Left lung (tissue), 10 donors: ENCODE results near the gene PCNX2. TPM values are rescaled to one million over a fixed set of nuclear protein-coding genes. Genes with fewer than 3 reads are reported as not detected.

Experiments
- ATAC-seq: fragments of 200-7000 bp; cut with Tn5 transposase; one replicate; pipeline ENCODE4 v1.9.1; 2020; ENCODE audit warnings: moderate library complexity
- DNase-seq, 4 donors: peaks; one replicate each; pipeline ENCODE4 v3.0.0-alpha.2; 2013 to 2020
- H3K27ac ChIP-seq, 2 donors: fragments of 200-600 bp; sonication (generic) in 1 of 2; one replicate each; pipeline versions ENCODE4 v1.5.0 to v1.8.0; 2020 to 2021
- H3K27me3 ChIP-seq, 2 donors: fragments of 200-600 bp; sonication (generic) in 1 of 2; one replicate each; pipeline versions ENCODE4 v1.5.0 to v1.8.0; 2020 to 2021
- H3K36me3 ChIP-seq, 2 donors: fragments of 200-600 bp; sonication (generic) in 1 of 2; one replicate each; pipeline versions ENCODE4 v1.5.0 to v1.8.0; 2020 to 2021
- H3K4me1 ChIP-seq, 2 donors: fragments of 200-600 bp; one replicate each; pipeline ENCODE4 v1.8.0; 2021
- H3K4me3 ChIP-seq, 2 donors: fragments of 200-600 bp; sonication (generic) in 1 of 2; one replicate each; pipeline versions ENCODE4 v1.5.0 to v1.8.0; 2020 to 2021; ENCODE audit warnings: mild to moderate bottlenecking in 1 of 2
- H3K9me3 ChIP-seq, 2 donors: fragments of 200-600 bp; sonication (generic) in 1 of 2; one replicate each; pipeline versions ENCODE4 v1.5.0 to v1.8.0; 2020 to 2021
- CTCF ChIP-seq, 2 donors: fragments of 200-600 bp; sonication (generic) in 1 of 2; IDR thresholded peaks; one replicate each; pipeline versions ENCODE4 v1.5.0 to v1.8.0; 2021; ENCODE audit warnings: antibody characterized with exemption in 2 of 2
- intact Hi-C, 2 donors: fragments of 100-400 bp; cut with DNase I; formaldehyde crosslinking; loops; one replicate each; pipeline versions ENCODE4 v1.11.2 to v1.14.2; 2022
- polyA plus RNA-seq, 6 donors: library from polyadenylated mRNA; unstranded; fragments of 120-200 nt; gene quantifications; one replicate each; pipeline ENCODE4 v1.2.1, GENCODE V29; 2013; ENCODE audit not compliant: insufficient read length in 6 of 6
- total RNA-seq, 2 donors: library from RNA; stranded (reverse); fragmentation: NEBNext Ultra II Directional; extraction: Animal tissue kit (Norgen Biotek cat#: 25700); gene quantifications; one replicate each; pipeline ENCODE4 v1.2.1, GENCODE V29; 2021
- donor health status: DM: no; HTN: yes; CAD: no.
- donor health status: DM: no; HTN: no; CAD: no.

The PCNX2 gene
- total and polyA plus RNA-seq, 8 donors = 9.2 to 14.7 (median 11.3) TPM

DNA sequence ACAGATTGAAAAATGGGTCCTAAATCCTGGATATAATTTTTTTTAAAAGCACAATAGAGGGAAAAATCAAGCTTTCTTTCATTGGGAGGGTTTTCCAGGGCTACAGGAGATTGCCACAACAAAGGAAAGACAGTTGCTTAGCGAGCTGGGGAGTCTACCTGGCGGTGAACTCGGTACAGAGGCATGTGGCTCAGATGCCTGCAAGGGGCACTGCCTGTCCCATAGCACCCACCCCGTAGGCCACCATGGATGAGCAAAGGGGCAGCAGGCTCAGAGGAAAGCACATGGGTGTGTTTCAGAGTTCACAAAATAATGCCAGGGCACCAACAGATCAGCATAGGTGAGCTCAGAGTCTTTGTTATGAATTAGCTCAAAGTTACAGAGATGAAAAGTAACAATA lies 79.5 kb downstream of the PCNX2 start:
- H3K4me1 ChIP-seq = no peaks in the 10 kb centered on the region
- no peak for DNase-seq
- H3K4me3 ChIP-seq = no peak overlapping the region
- no peaks in the 10 kb centered on the region for H3K27me3 ChIP-seq
- H3K36me3 ChIP-seq = no peaks in the 10 kb centered on the region
- intact Hi-C loops = no loop called here
- ATAC-seq = no peak
- peaks cover 0 to 11% of the 10 kb centered on the region in 2 donors for H3K9me3 ChIP-seq
- no peak for TF ChIP-seq CTCF (IDR thresholded peaks at IDR 0.05)
- no peak overlapping the region for H3K27ac ChIP-seq

- Histone ChIP-seq H3K36me3 (no peaks in the 10 kb centered on the region), H3K4me3 (no peak overlapping the region), H3K27me3 (no peaks in the 10 kb centered on the region), H3K4me1 (no peaks in the 10 kb centered on the region), H3K27ac (no peak overlapping the region), H3K9me3 (peaks cover 0 to 8% of the 10 kb centered on the region in 2 donors)
- intact Hi-C loops = no loop called here
- TF ChIP-seq CTCF (IDR thresholded peaks at IDR 0.05) = no peak
- ATAC-seq = no peak
- DNase-seq = no peak
Measured at GRCh38 chr1:233215135-233215760, 80.3 kb downstream of the PCNX2 start.

GRCh38 chr1:233211595-233211994 lies 83.9 kb downstream of the PCNX2 start:
- intact Hi-C loops = no loop called here
- no peak for TF ChIP-seq CTCF (IDR thresholded peaks at IDR 0.05)
- no peaks in the 10 kb centered on the region for H3K4me1 ChIP-seq
- H3K9me3 ChIP-seq = no peaks in the 10 kb centered on the region
- ATAC-seq = no peak
- H3K4me3 ChIP-seq = no peak overlapping the region
- no peak for DNase-seq
- H3K36me3 ChIP-seq = no peaks in the 10 kb centered on the region
- H3K27ac ChIP-seq = no peak overlapping the region
- H3K27me3 ChIP-seq = no peaks in the 10 kb centered on the region

DNA sequence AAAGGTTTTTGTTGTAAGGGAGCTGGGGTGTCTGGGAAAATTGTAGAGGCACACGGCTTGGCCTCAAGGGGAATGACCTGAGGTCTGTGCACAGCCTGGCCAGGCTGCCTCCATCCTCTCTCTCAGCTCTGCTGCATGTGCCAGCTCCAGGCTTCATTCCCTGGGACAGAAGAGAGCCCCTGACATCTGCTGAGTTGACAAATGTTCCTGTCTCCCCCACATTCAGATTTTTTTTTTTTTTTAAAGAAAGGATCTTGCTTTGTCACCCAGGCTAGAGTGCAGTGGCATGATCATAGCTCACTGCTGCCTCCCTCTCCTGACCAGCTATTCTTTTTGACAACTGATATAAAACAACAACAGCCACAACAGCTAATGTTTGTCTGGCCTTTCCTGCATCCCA lies 84.4 kb downstream of the PCNX2 start:
- no peaks in the 10 kb centered on the region for H3K27me3 ChIP-seq
- no peak for ATAC-seq
- no peaks in the 10 kb centered on the region for H3K4me1 ChIP-seq
- no peaks in the 10 kb centered on the region for H3K9me3 ChIP-seq
- no peak overlapping the region for H3K4me3 ChIP-seq
- intact Hi-C loops = no loop called here
- no peak overlapping the region for H3K27ac ChIP-seq
- no peak for TF ChIP-seq CTCF (IDR thresholded peaks at IDR 0.05)
- no peaks in the 10 kb centered on the region for H3K36me3 ChIP-seq
- DNase-seq = no peak

DNA sequence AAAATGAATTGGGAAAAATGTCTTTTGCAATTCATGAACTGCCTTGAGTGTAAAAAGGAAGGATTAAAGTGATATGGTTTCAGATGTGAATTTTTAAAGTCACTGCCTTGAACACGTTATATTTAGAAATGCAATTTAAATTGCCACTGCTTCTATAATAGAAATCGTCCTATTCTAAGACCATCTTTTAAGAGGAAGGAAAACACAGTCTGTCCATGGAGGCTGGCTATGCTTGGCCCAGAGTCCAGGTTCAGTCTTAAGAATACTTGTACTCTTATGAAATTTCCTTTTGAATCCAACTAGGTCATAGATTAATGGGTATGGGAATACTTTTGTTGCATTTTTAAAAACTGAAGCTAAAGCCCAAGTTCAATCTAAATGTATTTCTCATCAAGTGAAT lies 86.0 kb downstream of the PCNX2 start:
- intact Hi-C loops = no loop called here
- no peak overlapping the region for H3K4me3 ChIP-seq
- DNase-seq (no peak), ATAC-seq (no peak)
- no peaks in the 10 kb centered on the region for H3K36me3 ChIP-seq
- H3K27me3 ChIP-seq = no peaks in the 10 kb centered on the region
- H3K9me3 ChIP-seq = no peaks in the 10 kb centered on the region
- H3K4me1 ChIP-seq = no peaks in the 10 kb centered on the region
- no peak overlapping the region for H3K27ac ChIP-seq
- TF ChIP-seq CTCF (IDR thresholded peaks at IDR 0.05) = no peak
